Fibroblast of lung (primary cell): Measurements from ENCODE around the gene PYGO2.

Experiments used
- CTCF ChIP-seq, 2 donors: IDR thresholded peaks in 1 of 2; conservative IDR thresholded peaks in 1 of 2; 1 replicate in 1 of 2; 2 replicates in 1 of 2; pipeline ENCODE4 v1.5.1; 2011 to 2012; ENCODE audit warnings: low read length in 2 of 2, control low read depth in 1 of 2, inconsistent platforms in 1 of 2, low read depth in 1 of 2, mild to moderate bottlenecking in 1 of 2
- EZH2 ChIP-seq: IDR thresholded peaks from 2 replicates; pipeline ENCODE4 v1.5.1; 2012; ENCODE audit warnings: low read length, control low read depth, mild to moderate bottlenecking; ENCODE audit errors: missing control alignments

- no peak for TF ChIP-seq CTCF (conservative IDR thresholded peaks at IDR 0.05 in 1 of 2, IDR thresholded peaks at IDR 0.05 in 1 of 2; ENCODE audit: low read depth in 1 of 2, low read length in 2 of 2)
- no peak for TF ChIP-seq EZH2
These were observed 36.7 kb upstream of the PYGO2 start for GRCh38 chr1:154998201-154998780.
